SU-DHL-6 (cell line): ENCODE measurements around the gene MIEN1.

Source experiments
- EZH2phosphoT487 ChIP-seq: fragments of 200-600 bp; sonication (generic), shearing (Covaris generic); conservative IDR thresholded peaks from 2 replicates; pipeline ENCODE4 v1.6.1; 2018; ENCODE audit warnings: mild to moderate bottlenecking, antibody characterized with exemption, low read length, moderate library complexity, mixed read lengths
- TF ChIP-seq, protein P1 (sequence below): fragments of 200-600 bp; sonication (generic); IDR thresholded peaks from one replicate; pipeline ENCODE4 v1.5.1; 2017; ENCODE audit warnings: antibody characterized with exemption, mild to moderate bottlenecking, low read length, moderate library complexity; ENCODE audit not compliant: insufficient read depth, poor library complexity, severe bottlenecking

- TF ChIP-seq EZH2phosphoT487 = no peak
- TF ChIP-seq, protein P1, sequence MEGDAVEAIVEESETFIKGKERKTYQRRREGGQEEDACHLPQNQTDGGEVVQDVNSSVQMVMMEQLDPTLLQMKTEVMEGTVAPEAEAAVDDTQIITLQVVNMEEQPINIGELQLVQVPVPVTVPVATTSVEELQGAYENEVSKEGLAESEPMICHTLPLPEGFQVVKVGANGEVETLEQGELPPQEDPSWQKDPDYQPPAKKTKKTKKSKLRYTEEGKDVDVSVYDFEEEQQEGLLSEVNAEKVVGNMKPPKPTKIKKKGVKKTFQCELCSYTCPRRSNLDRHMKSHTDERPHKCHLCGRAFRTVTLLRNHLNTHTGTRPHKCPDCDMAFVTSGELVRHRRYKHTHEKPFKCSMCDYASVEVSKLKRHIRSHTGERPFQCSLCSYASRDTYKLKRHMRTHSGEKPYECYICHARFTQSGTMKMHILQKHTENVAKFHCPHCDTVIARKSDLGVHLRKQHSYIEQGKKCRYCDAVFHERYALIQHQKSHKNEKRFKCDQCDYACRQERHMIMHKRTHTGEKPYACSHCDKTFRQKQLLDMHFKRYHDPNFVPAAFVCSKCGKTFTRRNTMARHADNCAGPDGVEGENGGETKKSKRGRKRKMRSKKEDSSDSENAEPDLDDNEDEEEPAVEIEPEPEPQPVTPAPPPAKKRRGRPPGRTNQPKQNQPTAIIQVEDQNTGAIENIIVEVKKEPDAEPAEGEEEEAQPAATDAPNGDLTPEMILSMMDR = no peak
These were observed 28.9 kb upstream of the MIEN1 start for GRCh38 chr17:39759204-39759603.
